Measurements from ENCODE around the gene RABGAP1L.

Gene RABGAP1L

DNA sequence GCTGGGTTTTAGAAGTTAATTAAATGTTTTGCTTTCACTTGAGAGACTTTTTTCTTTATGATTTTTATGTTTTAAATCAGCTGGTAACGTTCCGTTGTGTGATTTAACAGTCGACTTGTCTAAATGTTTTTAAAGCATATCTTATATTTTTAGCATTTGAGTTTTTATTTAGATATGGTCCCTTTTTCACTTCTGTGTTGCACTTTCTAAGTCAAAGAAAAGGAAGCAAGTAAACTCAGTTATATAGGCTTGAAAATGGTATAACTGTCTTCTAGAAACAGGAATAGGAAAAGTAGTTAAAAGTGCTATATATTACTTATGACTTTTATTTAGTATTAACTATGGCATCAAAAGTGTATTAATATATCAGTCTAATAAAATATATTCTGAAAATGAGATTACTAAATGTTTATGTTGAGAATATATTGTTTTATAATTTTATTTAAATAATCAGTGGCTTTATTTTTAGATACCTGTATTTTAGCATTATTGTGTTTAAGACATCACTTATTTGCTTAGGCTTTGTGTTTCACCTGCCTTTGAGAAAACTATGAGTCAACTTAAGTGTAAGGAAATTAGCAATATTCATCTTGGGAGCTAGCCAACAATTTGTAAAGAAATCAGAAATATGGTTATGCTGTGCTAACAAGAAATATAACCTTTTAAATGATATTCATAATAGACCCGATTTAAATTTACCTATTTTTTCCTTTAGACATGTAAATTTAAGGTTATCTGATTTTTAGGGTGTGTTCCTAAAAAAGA, 60.5 kb downstream of the RABGAP1L start:
- H3K79me2 ChIP-seq, result no peaks in the 10 kb centered on the region
- TF ChIP-seq, protein P1, sequence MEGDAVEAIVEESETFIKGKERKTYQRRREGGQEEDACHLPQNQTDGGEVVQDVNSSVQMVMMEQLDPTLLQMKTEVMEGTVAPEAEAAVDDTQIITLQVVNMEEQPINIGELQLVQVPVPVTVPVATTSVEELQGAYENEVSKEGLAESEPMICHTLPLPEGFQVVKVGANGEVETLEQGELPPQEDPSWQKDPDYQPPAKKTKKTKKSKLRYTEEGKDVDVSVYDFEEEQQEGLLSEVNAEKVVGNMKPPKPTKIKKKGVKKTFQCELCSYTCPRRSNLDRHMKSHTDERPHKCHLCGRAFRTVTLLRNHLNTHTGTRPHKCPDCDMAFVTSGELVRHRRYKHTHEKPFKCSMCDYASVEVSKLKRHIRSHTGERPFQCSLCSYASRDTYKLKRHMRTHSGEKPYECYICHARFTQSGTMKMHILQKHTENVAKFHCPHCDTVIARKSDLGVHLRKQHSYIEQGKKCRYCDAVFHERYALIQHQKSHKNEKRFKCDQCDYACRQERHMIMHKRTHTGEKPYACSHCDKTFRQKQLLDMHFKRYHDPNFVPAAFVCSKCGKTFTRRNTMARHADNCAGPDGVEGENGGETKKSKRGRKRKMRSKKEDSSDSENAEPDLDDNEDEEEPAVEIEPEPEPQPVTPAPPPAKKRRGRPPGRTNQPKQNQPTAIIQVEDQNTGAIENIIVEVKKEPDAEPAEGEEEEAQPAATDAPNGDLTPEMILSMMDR (IDR thresholded peaks at IDR 0.05), result no peak

DNA sequence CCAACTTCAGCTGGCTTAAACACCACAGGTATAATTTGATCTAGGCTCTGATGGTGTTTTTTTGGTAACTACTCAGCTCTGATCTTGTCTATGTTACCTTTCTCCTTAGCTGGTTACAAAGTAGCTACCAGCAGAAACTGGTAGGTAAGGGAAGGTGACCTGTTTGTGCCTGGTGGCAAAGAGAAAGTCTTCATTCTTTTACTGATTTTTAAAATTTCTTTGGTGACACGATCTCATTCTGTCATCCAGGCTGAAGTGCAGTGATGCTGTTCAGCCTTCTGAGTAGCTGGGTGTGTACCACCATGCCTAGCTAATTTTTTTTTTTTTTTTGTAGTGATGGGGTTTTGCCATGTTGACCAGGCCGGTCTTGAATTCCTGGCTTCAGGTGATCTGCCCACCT, 62.4 kb downstream of the RABGAP1L start:
- Histone ChIP-seq H2AFZ (no peak overlapping the region), H3K4me1 (no peaks in the 10 kb centered on the region), H3K27ac (no peak overlapping the region), H3K27me3 (ENCODE audit: control insufficient read depth, insufficient read depth, low read length) (no peaks in the 10 kb centered on the region), H3K4me3 (ENCODE audit: low read depth, low read length) (no peak overlapping the region), H3K4me2 (ENCODE audit: low read length) (no peak overlapping the region), H3K9ac (no peak overlapping the region), H3K79me2 (no peaks in the 10 kb centered on the region), H3K36me3 (ENCODE audit: control insufficient read depth, insufficient read depth, low read length) (no peaks in the 10 kb centered on the region), H3K9me3 (ENCODE audit: control insufficient read depth, low read length) (no peaks in the 10 kb centered on the region)
- TF ChIP-seq, protein P1 (IDR thresholded peaks at IDR 0.05), result no peak

More for the DNA sequence above, 60.5 kb downstream of the RABGAP1L start:
- Histone ChIP-seq H3K9ac (no peak overlapping the region), H3K4me3 (ENCODE audit: low read depth, low read length) (no peak overlapping the region), H3K4me2 (ENCODE audit: low read length) (no peak overlapping the region), H3K27me3 (ENCODE audit: control insufficient read depth, insufficient read depth, low read length) (no peaks in the 10 kb centered on the region), H3K4me1 (no peaks in the 10 kb centered on the region), H3K36me3 (ENCODE audit: control insufficient read depth, insufficient read depth, low read length) (no peaks in the 10 kb centered on the region), H2AFZ (no peak overlapping the region), H3K27ac (no peak overlapping the region), H3K9me3 (ENCODE audit: control insufficient read depth, low read length) (no peaks in the 10 kb centered on the region)

GRCh38 chr1:174222166-174222949, 63.0 kb downstream of the RABGAP1L start:
- no peaks in the 10 kb centered on the region for H3K9me3 ChIP-seq (ENCODE audit: control insufficient read depth, low read length)
- no peaks in the 10 kb centered on the region for H3K27me3 ChIP-seq (ENCODE audit: control insufficient read depth, insufficient read depth, low read length)
- H3K4me3 ChIP-seq (ENCODE audit: low read depth, low read length), result no peak overlapping the region
- no peaks in the 10 kb centered on the region for H3K36me3 ChIP-seq (ENCODE audit: control insufficient read depth, insufficient read depth, low read length)
- TF ChIP-seq, protein P1 (IDR thresholded peaks at IDR 0.05), result no peak
- H3K9ac ChIP-seq, result no peak overlapping the region
- H3K79me2 ChIP-seq, result no peaks in the 10 kb centered on the region
- no peak overlapping the region for H3K4me2 ChIP-seq (ENCODE audit: low read length)
- no peak overlapping the region for H2AFZ ChIP-seq
- no peaks in the 10 kb centered on the region for H3K4me1 ChIP-seq
- no peak overlapping the region for H3K27ac ChIP-seq

DNA sequence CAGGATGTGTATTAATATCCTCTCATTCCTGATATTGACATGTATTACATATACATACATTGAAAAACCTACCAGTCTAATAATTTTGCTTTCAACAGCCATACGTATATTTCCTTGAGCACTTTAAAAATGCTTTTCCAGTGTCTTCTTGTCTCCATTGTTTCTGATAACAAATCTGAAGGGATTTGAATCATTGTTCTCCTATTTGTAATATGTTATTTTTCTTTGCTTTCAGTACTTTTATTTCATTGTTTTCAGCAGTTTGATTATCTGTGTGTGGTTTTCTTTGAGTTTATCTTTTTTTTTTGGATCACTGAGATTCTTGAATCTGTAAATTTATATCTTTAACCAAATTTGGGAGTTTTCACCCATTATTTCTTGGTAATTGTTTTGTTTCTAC, 65.3 kb downstream of the RABGAP1L start:
- H3K4me2 ChIP-seq (ENCODE audit: low read length), result no peak overlapping the region
- no peaks in the 10 kb centered on the region for H3K36me3 ChIP-seq (ENCODE audit: control insufficient read depth, insufficient read depth, low read length)
- H3K27ac ChIP-seq, result no peak overlapping the region
- no peaks in the 10 kb centered on the region for H3K27me3 ChIP-seq (ENCODE audit: control insufficient read depth, insufficient read depth, low read length)
- no peaks in the 10 kb centered on the region for H3K79me2 ChIP-seq
- H3K9ac ChIP-seq, result no peak overlapping the region
- TF ChIP-seq, protein P1 (IDR thresholded peaks at IDR 0.05), result no peak
- no peak overlapping the region for H2AFZ ChIP-seq
- no peaks in the 10 kb centered on the region for H3K9me3 ChIP-seq (ENCODE audit: control insufficient read depth, low read length)
- no peaks in the 10 kb centered on the region for H3K4me1 ChIP-seq
- no peak overlapping the region for H3K4me3 ChIP-seq (ENCODE audit: low read depth, low read length)
